ENCODE data around the gene XRN2.

XRN2 gene

GRCh38 chr20:21436205-21436604 is 133.1 kb downstream of the XRN2 start:
- no peak for DNase-seq

GRCh38 chr20:21437248-21437647 is 134.1 kb downstream of the XRN2 start:
- no peak for DNase-seq

- no peak for DNase-seq
Measured at GRCh38 chr20:21437816-21438215, 134.7 kb downstream of the XRN2 start.
